BLaER1 treated with 17β-estradiol and CSF1 and Interleukin-3, amounts not matched to agents 10 nM and 100 nM (cell line): ENCODE data around the gene YDJC.
"Not testable (repeated sequence)": the region's sequence is repeated elsewhere in the genome, so short reads cannot be mapped to it uniquely, and the experiment has no call there.

Experiments used
- H3K27ac ChIP-seq, 11 experiments: shearing (Covaris generic); formaldehyde crosslinking; 2 replicates each; pipeline ENCODE4 v1.8.1; 2022
- H3K27me3 ChIP-seq, 11 experiments: shearing (Covaris generic); formaldehyde crosslinking; 2 replicates each; pipeline ENCODE4 v1.8.1; 2022
- H3K36me3 ChIP-seq, 11 experiments: shearing (Covaris generic); formaldehyde crosslinking; 2 replicates each; pipeline ENCODE4 v1.8.1; 2022
- H3K4me1 ChIP-seq, 10 experiments: shearing (Covaris generic); formaldehyde crosslinking; 2 replicates each; pipeline ENCODE4 v1.8.1; 2022
- H3K4me2 ChIP-seq, 11 experiments: shearing (Covaris generic); formaldehyde crosslinking; 2 replicates each; pipeline ENCODE4 v1.8.1; 2022
- H3K4me3 ChIP-seq, 10 experiments: shearing (Covaris generic); formaldehyde crosslinking; 2 replicates each; pipeline ENCODE4 v1.8.1; 2022
- H3K9ac ChIP-seq, 11 experiments: shearing (Covaris generic); formaldehyde crosslinking; 2 replicates each; pipeline ENCODE4 v1.8.1; 2022
- H3K9me3 ChIP-seq, 11 experiments: shearing (Covaris generic); formaldehyde crosslinking; replicated peaks in 1 of 11; 2 replicates each; pipeline ENCODE4 v1.8.1; 2022
- H4K20me1 ChIP-seq, 11 experiments: shearing (Covaris generic); formaldehyde crosslinking; 2 replicates each; pipeline ENCODE4 v1.8.1; 2022
- Cebpa-rat ChIP-seq, 11 experiments: shearing (Covaris generic); IDR thresholded peaks; 2 replicates each; pipeline ENCODE4 v1.8.1; 2022

Gene YDJC

DNA sequence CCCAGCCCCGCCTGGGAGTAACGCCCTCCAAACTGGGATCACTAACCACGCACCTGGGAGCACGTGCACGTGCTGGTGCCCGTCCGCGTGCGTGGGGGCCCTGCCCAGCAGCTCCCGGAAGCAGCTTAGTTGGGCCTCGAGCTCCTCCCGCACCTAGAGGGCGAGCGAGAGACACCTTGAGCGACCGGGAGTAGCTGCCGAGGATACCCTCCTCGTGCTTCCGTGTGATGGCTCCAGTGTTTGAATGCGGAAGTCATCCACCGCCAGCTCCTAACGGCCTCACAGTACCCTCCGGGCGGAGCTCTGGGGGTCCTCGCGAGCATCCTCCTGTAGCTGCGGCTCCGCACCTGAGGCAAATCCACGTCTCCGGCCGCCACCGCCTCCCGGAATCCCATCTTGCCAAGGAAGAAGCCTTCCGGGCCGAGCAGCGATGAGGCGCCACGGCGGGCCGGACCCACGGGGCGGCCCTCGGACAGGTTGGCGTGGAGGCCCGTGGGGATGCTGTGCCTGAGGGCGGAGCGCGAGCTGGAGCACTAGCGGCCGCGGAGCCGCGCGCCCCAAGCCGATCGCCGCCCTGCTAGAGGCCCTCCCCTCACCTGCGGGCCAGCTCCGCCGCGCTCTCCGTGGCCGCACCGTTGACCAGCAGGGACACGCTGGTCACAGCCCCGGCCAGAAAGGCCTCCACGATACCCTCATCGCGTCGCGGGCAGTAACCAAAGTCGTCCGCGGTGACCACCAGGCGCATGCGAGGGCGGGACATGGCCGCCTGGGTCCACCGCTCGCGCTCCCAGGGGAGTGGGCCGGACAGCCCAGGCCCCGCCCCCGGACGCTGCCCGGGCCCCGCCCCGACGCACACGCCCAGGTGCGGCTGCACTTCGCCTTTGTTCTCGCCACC, at the start of gene YDJC:
TSS of gene YDJC (minus strand) at position 768 of the 895 bp plus-strand sequence. CDS start at position 760, 8 bp downstream.
- H4K20me1 ChIP-seq, result peaks cover 40 to 47% (median 44%) of the 10 kb centered on the region in 11 experiments
- peak within 1 kb of the TSS; percentile 79 to 100 (median 100) for H3K27ac ChIP-seq
- no peaks in the 10 kb centered on the region for H3K27me3 ChIP-seq
- H3K4me2 ChIP-seq, result peak within 1 kb of the TSS; percentile 87 to 99 (median 97)
- H3K4me3 ChIP-seq, result peak within 1 kb of the TSS; percentile 85 to 100 (median 97)
- no peak for TF ChIP-seq Cebpa-rat (IDR thresholded peaks at IDR 0.05)
- H3K4me1 ChIP-seq, result peaks cover 46 to 52% (median 51%) of the 10 kb centered on the region in 10 experiments
- H3K36me3 ChIP-seq, result peaks cover 14 to 46% (median 34%) of the 10 kb centered on the region in 11 experiments; a peak in 21 of 22 replicates
- H3K9me3 ChIP-seq, result peaks cover 0 to 10% (median 7%) of the 10 kb centered on the region in 11 experiments; a peak in 15 of 22 replicates
- H3K9ac ChIP-seq, result peak within 1 kb of the TSS; percentile 90 to 100 (median 99)

- H3K4me1 ChIP-seq, result peaks cover 14 to 32% (median 26%) of the 10 kb centered on the region in 10 experiments
- H3K27me3 ChIP-seq, result no peaks in the 10 kb centered on the region
- H3K27ac ChIP-seq, result no peak overlapping the region
- H3K9me3 ChIP-seq, result peaks cover 0 to 22% (median 12%) of the 10 kb centered on the region in 11 experiments; a peak in 17 of 22 replicates
- H3K9ac ChIP-seq, result no peak overlapping the region
- peaks cover 56 to 91% (median 68%) of the 10 kb centered on the region in 11 experiments for H3K36me3 ChIP-seq
- no peak for TF ChIP-seq Cebpa-rat (IDR thresholded peaks at IDR 0.05)
- H3K4me3 ChIP-seq, result no peak overlapping the region
- no peak overlapping the region for H3K4me2 ChIP-seq
- H4K20me1 ChIP-seq, result peaks cover 0 to 49% (median 19%) of the 10 kb centered on the region in 11 experiments; a peak in 15 of 22 replicates
Observed at GRCh38 chr22:21679383-21679782, 49.6 kb upstream of the YDJC start.

DNA sequence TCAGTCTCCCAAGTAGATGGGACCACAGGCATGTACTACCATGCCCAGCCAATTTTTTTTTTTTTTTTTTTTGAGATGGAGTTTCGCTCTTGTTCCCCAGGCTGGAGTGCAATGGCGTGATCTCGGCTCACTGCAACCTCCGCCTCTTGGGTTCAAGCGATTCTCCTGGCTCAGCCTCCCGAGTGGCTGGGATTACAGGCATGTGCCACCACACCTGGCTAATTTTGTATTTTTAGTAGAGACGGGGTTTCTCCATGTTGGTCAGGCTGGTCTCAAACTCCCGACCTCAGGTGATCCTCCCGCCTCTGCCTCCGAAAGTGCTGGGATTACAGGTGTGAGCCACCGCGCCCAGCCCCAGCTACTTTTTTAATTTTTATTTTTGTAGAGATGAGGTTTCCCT, 49.0 kb upstream of the YDJC start:
- H3K4me2 ChIP-seq, H3K9ac ChIP-seq, H3K27ac ChIP-seq, H3K27me3 ChIP-seq, H3K4me3 ChIP-seq: not testable (repeated sequence)
- peaks cover 0 to 53% (median 22%) of the 10 kb centered on the region in 11 experiments; a peak in 16 of 22 replicates for H4K20me1 ChIP-seq
- peaks cover 14 to 34% (median 27%) of the 10 kb centered on the region in 10 experiments for H3K4me1 ChIP-seq
- peaks cover 0 to 22% (median 12%) of the 10 kb centered on the region in 11 experiments; a peak in 17 of 22 replicates for H3K9me3 ChIP-seq
- peaks cover 57 to 91% (median 68%) of the 10 kb centered on the region in 11 experiments for H3K36me3 ChIP-seq

GRCh38 chr22:21677606-21678443, 48.0 kb upstream of the YDJC start:
- peaks cover 0 to 22% (median 12%) of the 10 kb centered on the region in 11 experiments; a peak in 17 of 22 replicates for H3K9me3 ChIP-seq
- no peak overlapping the region for H3K9ac ChIP-seq
- H3K27me3 ChIP-seq, result no peaks in the 10 kb centered on the region
- H3K36me3 ChIP-seq, result peaks cover 58 to 91% (median 68%) of the 10 kb centered on the region in 11 experiments
- H4K20me1 ChIP-seq, result peaks cover 0 to 53% (median 27%) of the 10 kb centered on the region in 11 experiments; a peak in 17 of 22 replicates
- H3K4me2 ChIP-seq, result no peak overlapping the region
- no peak overlapping the region for H3K4me3 ChIP-seq
- H3K27ac ChIP-seq, result no peak overlapping the region
- no peak for TF ChIP-seq Cebpa-rat (IDR thresholded peaks at IDR 0.05)
- peaks cover 14 to 35% (median 27%) of the 10 kb centered on the region in 10 experiments for H3K4me1 ChIP-seq

- Histone ChIP-seq H4K20me1 (peaks cover 4 to 47% (median 28%) of the 10 kb centered on the region in 11 experiments; a peak in 18 of 22 replicates), H3K36me3 (peaks cover 67 to 93% (median 75%) of the 10 kb centered on the region in 11 experiments), H3K4me1 (peaks cover 7 to 30% (median 13%) of the 10 kb centered on the region in 10 experiments; a peak in 17 of 20 replicates), H3K4me3 (no peak overlapping the region), H3K4me2 (no peak overlapping the region), H3K9me3 (peaks cover 0 to 22% (median 12%) of the 10 kb centered on the region in 11 experiments; a peak in 17 of 22 replicates), H3K27me3 (no peaks in the 10 kb centered on the region), H3K9ac (no peak overlapping the region), H3K27ac (no peak overlapping the region)
- TF ChIP-seq Cebpa-rat (IDR thresholded peaks at IDR 0.05), result no peak
Observed at GRCh38 chr22:21674638-21675245, 44.9 kb upstream of the YDJC start.

DNA sequence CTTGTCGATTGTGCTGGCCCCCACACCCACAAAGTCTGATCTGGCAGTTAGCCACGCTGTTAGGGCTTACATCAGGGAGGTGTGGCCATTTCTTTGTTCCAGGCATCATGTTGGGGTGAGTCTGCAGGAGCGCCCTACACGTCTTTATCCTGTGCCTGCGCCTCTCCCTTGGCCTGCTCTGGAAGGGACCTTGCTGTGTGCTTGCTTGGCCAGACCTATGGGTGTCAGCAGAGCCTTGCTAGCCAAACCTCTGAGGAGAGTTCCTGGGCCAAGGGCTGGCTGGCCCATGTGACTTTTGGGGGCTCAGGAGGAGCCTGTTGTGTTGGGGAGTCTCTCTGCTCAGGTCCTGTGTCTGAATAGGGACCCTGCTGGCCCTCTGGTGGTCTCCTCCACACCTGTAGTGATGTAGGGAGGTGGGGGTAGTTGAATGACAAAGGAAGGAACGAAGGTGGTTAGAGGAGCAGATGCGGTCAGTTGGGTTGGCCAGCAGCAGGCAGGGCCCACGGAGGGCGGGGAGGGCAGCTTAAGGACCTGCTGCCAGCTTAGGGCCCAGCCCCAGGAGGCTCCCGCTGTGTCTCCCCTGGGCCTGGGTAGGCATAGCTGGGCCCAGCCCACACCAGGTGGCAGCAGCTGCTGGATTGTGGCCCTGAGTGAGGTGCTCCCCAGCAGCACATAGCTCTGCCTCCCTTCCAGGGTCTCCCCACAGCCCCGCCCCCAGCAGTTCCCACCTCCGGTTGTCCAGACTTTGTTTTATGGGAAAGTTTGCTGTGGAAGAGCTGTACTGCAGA, 43.9 kb upstream of the YDJC start:
- no peak overlapping the region for H3K4me3 ChIP-seq
- H4K20me1 ChIP-seq, result peaks cover 4 to 49% (median 35%) of the 10 kb centered on the region in 11 experiments; a peak in 18 of 22 replicates
- H3K27me3 ChIP-seq, result no peaks in the 10 kb centered on the region
- peaks cover 0 to 22% (median 12%) of the 10 kb centered on the region in 11 experiments; a peak in 17 of 22 replicates for H3K9me3 ChIP-seq
- no peak overlapping the region for H3K4me2 ChIP-seq
- peak overlapping the region in 1 of 11 experiments; percentile 13; a peak in 1 of 22 replicates for H3K9ac ChIP-seq
- no peak for TF ChIP-seq Cebpa-rat (IDR thresholded peaks at IDR 0.05)
- H3K36me3 ChIP-seq, result peaks cover 72 to 97% (median 83%) of the 10 kb centered on the region in 11 experiments
- H3K27ac ChIP-seq, result no peak overlapping the region; a peak in 1 of 22 replicates
- peaks cover 12 to 30% (median 15%) of the 10 kb centered on the region in 10 experiments; a peak in 18 of 20 replicates for H3K4me1 ChIP-seq

DNA sequence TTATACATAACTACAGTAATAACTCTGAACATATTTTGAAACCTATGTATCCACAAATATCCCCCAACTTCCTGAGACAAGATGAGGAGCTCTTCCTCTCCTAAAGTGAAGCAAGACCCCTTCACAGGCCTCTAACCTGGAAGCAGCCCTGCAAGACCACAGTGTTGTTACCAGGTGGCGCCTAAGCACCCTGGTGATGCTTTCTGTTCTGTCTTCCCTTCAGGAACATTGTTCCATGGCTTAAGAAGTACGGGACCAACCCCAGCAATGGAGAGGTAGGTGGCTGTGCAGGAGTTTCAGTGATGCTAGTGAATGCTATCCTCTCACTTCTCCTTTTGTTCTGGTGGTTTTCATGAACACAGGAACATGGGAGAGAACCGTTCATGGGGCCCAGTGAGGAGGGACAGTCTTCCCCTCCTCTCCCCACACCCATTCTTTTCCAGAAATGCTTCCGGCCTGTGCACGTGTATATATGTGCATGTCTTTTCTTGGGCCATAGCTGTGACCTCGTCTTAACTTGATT, 42.3 kb upstream of the YDJC start:
- Histone ChIP-seq H3K36me3 (peaks cover 70 to 83% (median 77%) of the 10 kb centered on the region in 11 experiments), H3K27me3 (no peaks in the 10 kb centered on the region), H3K9ac (peak overlapping the region in 1 of 11 experiments; percentile 30; a peak in 1 of 22 replicates), H3K4me1 (peaks cover 16 to 38% (median 22%) of the 10 kb centered on the region in 10 experiments), H3K9me3 (peaks cover 0 to 20% (median 12%) of the 10 kb centered on the region in 11 experiments; a peak in 17 of 22 replicates), H4K20me1 (peaks cover 0 to 49% (median 35%) of the 10 kb centered on the region in 11 experiments; a peak in 18 of 22 replicates), H3K4me2 (peak overlapping the region in 5 of 11 experiments; percentile 11 to 35 (median 27); a peak in 3 of 22 replicates), H3K27ac (no peak overlapping the region), H3K4me3 (no peak overlapping the region)
- TF ChIP-seq Cebpa-rat (IDR thresholded peaks at IDR 0.05), result no peak
